Endodermal cell (in vitro differentiated cells): ENCODE results near the gene APBA2. TPM values are rescaled to one million over a fixed set of nuclear protein-coding genes. Genes with fewer than 3 reads are reported as not detected.
"Not testable (repeated sequence)": the region's sequence is repeated elsewhere in the genome, so short reads cannot be mapped to it uniquely, and the experiment has no call there.

ENCODE experiments used
- DNase-seq: peaks from one replicate; pipeline ENCODE4 v3.0.0-alpha.2; 2017
- H3K27ac ChIP-seq: 2 replicates; pipeline ENCODE4 v1.5.1; 2013; ENCODE audit warnings: mild to moderate bottlenecking, low read depth, low read length, moderate library complexity
- H3K27me3 ChIP-seq: 2 replicates; pipeline ENCODE4 v1.6.1; 2013; ENCODE audit warnings: mild to moderate bottlenecking, low read length, moderate library complexity; ENCODE audit not compliant: insufficient read depth, control insufficient read depth, poor library complexity, severe bottlenecking
- H3K36me3 ChIP-seq: 2 replicates; pipeline ENCODE4 v1.7.0; 2013; ENCODE audit warnings: mild to moderate bottlenecking, low read length, moderate library complexity; ENCODE audit not compliant: control insufficient read depth, insufficient read depth
- H3K4me1 ChIP-seq: one replicate; pipeline ENCODE4 v1.7.0; 2013; ENCODE audit warnings: low read length; ENCODE audit not compliant: control insufficient read depth, insufficient read depth
- H3K4me3 ChIP-seq: 2 replicates; pipeline ENCODE4 v1.5.1; 2013; ENCODE audit warnings: mild to moderate bottlenecking, low read length, moderate library complexity
- H3K9ac ChIP-seq: 2 replicates; pipeline ENCODE4 v1.6.1; 2013; ENCODE audit warnings: mild to moderate bottlenecking, low read length, moderate library complexity; ENCODE audit not compliant: poor library complexity, severe bottlenecking; ENCODE audit errors: extremely low read depth
- H3K9me3 ChIP-seq: 2 replicates; pipeline ENCODE4 v1.6.1; 2013; ENCODE audit warnings: mild to moderate bottlenecking, low read length, moderate library complexity; ENCODE audit not compliant: control insufficient read depth
- H3K27ac Mint-ChIP-seq: 2 replicates; pipeline ENCODE4 v1.8.0; 2020; ENCODE audit warnings: mixed read lengths
- H3K27me3 Mint-ChIP-seq: 2 replicates; pipeline ENCODE4 v1.8.0; 2021; ENCODE audit warnings: mild to moderate bottlenecking, mixed read lengths; ENCODE audit not compliant: insufficient read depth
- H3K36me3 Mint-ChIP-seq: 2 replicates; pipeline ENCODE4 v1.8.0; 2020; ENCODE audit warnings: low read depth, mixed read lengths
- H3K4me1 Mint-ChIP-seq: 2 replicates; pipeline ENCODE4 v1.8.0; 2020; ENCODE audit warnings: mixed read lengths
- H3K4me3 Mint-ChIP-seq: 2 replicates; pipeline ENCODE4 v1.8.0; 2020; ENCODE audit warnings: mild to moderate bottlenecking, moderate library complexity, mixed read lengths
- H3K9me3 Mint-ChIP-seq: 2 replicates; pipeline ENCODE4 v1.8.0; 2020; ENCODE audit warnings: mild to moderate bottlenecking, mixed read lengths
- CTCF ChIP-seq: fragments of 200-600 bp; sonication (generic); conservative IDR thresholded peaks from 2 replicates; pipeline ENCODE4 v1.5.0; 2021; ENCODE audit warnings: antibody characterized with exemption, mild to moderate bottlenecking
- WGBS, 2 experiments: methylation state at CpG; one replicate each; pipeline versions ENCODE4 v1.1.5 to v1.1.7; 2013; ENCODE audit warnings: missing lambda C conversion rate in 2 of 2, mixed read lengths in 1 of 2; ENCODE audit not compliant: insufficient coverage in 1 of 2, insufficient read length in 1 of 2; 5-methylcytosine and 5-hydroxymethylcytosine counted together
- total RNA-seq, 2 donors: library from RNA; stranded (reverse); fragmentation: NEBNext Ultra II Directional in 1 of 2; extraction: Animal tissue kit (Norgen Biotek cat#: 25700) in 1 of 2; gene quantifications; 2 replicates in 1 of 2; 3 replicates in 1 of 2; pipeline ENCODE4 v1.2.1, GENCODE V29; 2021

APBA2 gene
- total RNA-seq, 2 donors from 2014 or later, result 27.1 to 27.3 TPM

- Mint-ChIP-seq H3K4me3 (no peak overlapping the region), H3K27me3 (no peaks in the 10 kb centered on the region), H3K36me3 (no peaks in the 10 kb centered on the region), H3K27ac (peak overlapping the region; percentile 16), H3K4me1 (peaks cover 10% of the 10 kb centered on the region), H3K9me3 (peaks cover 4% of the 10 kb centered on the region)
- H3K27me3 ChIP-seq, result no peaks in the 10 kb centered on the region
- H3K27ac ChIP-seq, result no peak overlapping the region
- 66 to 81% methylated on average over 5 to 8 of the region's 8 CpGs for WGBS, 2 experiments
- H3K36me3 ChIP-seq, result no peaks in the 10 kb centered on the region
- no peak overlapping the region for H3K4me3 ChIP-seq
- no peak for DNase-seq
- no peaks in the 10 kb centered on the region for H3K4me1 ChIP-seq
- no peak for TF ChIP-seq CTCF
- no peaks in the 10 kb centered on the region for H3K9me3 ChIP-seq
- no peak overlapping the region for H3K9ac ChIP-seq
Measured at GRCh38 chr15:29040370-29040751, 154.6 kb downstream of the APBA2 start.

GRCh38 chr15:29043736-29044502, 158.1 kb downstream of the APBA2 start:
- Mint-ChIP-seq H3K9me3 (no peaks in the 10 kb centered on the region), H3K4me3 (no peak overlapping the region), H3K4me1 (peaks cover 16% of the 10 kb centered on the region), H3K36me3 (no peaks in the 10 kb centered on the region), H3K27ac (no peak overlapping the region), H3K27me3 (no peaks in the 10 kb centered on the region)
- Histone ChIP-seq H3K4me3 (no peak overlapping the region), H3K27ac (peak overlapping the region; percentile 63), H3K9me3 (no peaks in the 10 kb centered on the region), H3K4me1 (no peaks in the 10 kb centered on the region), H3K9ac (no peak overlapping the region), H3K36me3 (no peaks in the 10 kb centered on the region), H3K27me3 (no peaks in the 10 kb centered on the region)
- DNase-seq, result no peak
- no peak for TF ChIP-seq CTCF
- WGBS, 2 experiments, result 82 to 88% methylated on average over 3 to 9 of the region's 9 CpGs

GRCh38 chr15:29044503-29044901, 158.7 kb downstream of the APBA2 start:
- no peaks in the 10 kb centered on the region for H3K36me3 Mint-ChIP-seq
- H3K4me1 ChIP-seq, result no peaks in the 10 kb centered on the region

GRCh38 chr15:29045161-29045560, 159.4 kb downstream of the APBA2 start:
- not testable (repeated sequence) for H3K27me3 Mint-ChIP-seq, H3K9me3 ChIP-seq, H3K4me3 Mint-ChIP-seq, H3K36me3 ChIP-seq, H3K9me3 Mint-ChIP-seq, H3K4me1 Mint-ChIP-seq, H3K4me3 ChIP-seq, H3K27ac Mint-ChIP-seq, H3K27me3 ChIP-seq, DNase-seq, H3K27ac ChIP-seq, H3K36me3 Mint-ChIP-seq, H3K4me1 ChIP-seq, H3K9ac ChIP-seq
- WGBS, 2 experiments, result 88 to 100% methylated on average over 4 to 7 of the region's 7 CpGs

More at GRCh38 chr15:29044503-29044901, 158.7 kb downstream of the APBA2 start:
- H3K9me3 Mint-ChIP-seq, result no peaks in the 10 kb centered on the region
- H3K27ac Mint-ChIP-seq, result no peak overlapping the region
- Histone ChIP-seq H3K4me3 (no peak overlapping the region), H3K27me3 (no peaks in the 10 kb centered on the region), H3K9me3 (no peaks in the 10 kb centered on the region), H3K36me3 (no peaks in the 10 kb centered on the region), H3K9ac (no peak overlapping the region), H3K27ac (peak overlapping the region; percentile 63)
- H3K4me3 Mint-ChIP-seq, result no peak overlapping the region
- no peak for DNase-seq
- 92% methylated on average over 1 of the region's 1 CpG; no CpG with 5 or more reads in 1 of the 2 experiments for WGBS, 2 experiments
- H3K27me3 Mint-ChIP-seq, result no peaks in the 10 kb centered on the region
- peaks cover 14% of the 10 kb centered on the region for H3K4me1 Mint-ChIP-seq
- no peak for TF ChIP-seq CTCF
